ENCODE results near the gene IGFN1.

The IGFN1 gene

GRCh38 chr1:201213106-201213770 lies 22.6 kb downstream of the IGFN1 start:
- no peak for TF ChIP-seq POLR2A (IDR thresholded peaks at IDR 0.05; ENCODE audit: low read depth, low read length)
- DNase-seq (ENCODE audit: insufficient read length, low spot score) = no peak
- FAIRE-seq = no peak

GRCh38 chr1:201213926-201214325 lies 23.3 kb downstream of the IGFN1 start:
- TF ChIP-seq POLR2A (IDR thresholded peaks at IDR 0.05; ENCODE audit: low read depth, low read length) = no peak
- DNase-seq (ENCODE audit: insufficient read length, low spot score) (no peak), FAIRE-seq (no peak)

- no peak for DNase-seq (ENCODE audit: insufficient read length, low spot score)
- no peak for TF ChIP-seq POLR2A (IDR thresholded peaks at IDR 0.05; ENCODE audit: low read depth, low read length)
- no peak for FAIRE-seq
These were observed 23.8 kb downstream of the IGFN1 start for GRCh38 chr1:201214461-201214860.

- FAIRE-seq (no peak), DNase-seq (ENCODE audit: insufficient read length, low spot score) (no peak)
- no peak for TF ChIP-seq POLR2A (IDR thresholded peaks at IDR 0.05; ENCODE audit: low read depth, low read length)
These were observed 24.3 kb downstream of the IGFN1 start for GRCh38 chr1:201214886-201215285.

GRCh38 chr1:201215531-201216357 lies 25.1 kb downstream of the IGFN1 start:
- no peak for TF ChIP-seq POLR2A (IDR thresholded peaks at IDR 0.05; ENCODE audit: low read depth, low read length)
- FAIRE-seq (no peak), DNase-seq (ENCODE audit: insufficient read length, low spot score) (no peak)

- DNase-seq (ENCODE audit: insufficient read length, low spot score) = peak; percentile 35
- no peak for FAIRE-seq
- TF ChIP-seq POLR2A (IDR thresholded peaks at IDR 0.05; ENCODE audit: low read depth, low read length) = no peak
These were observed 25.9 kb downstream of the IGFN1 start for GRCh38 chr1:201216395-201217085.

- FAIRE-seq = no peak
- DNase-seq (ENCODE audit: insufficient read length, low spot score) = no peak
- TF ChIP-seq POLR2A (IDR thresholded peaks at IDR 0.05; ENCODE audit: low read depth, low read length) = no peak
These were observed 26.5 kb downstream of the IGFN1 start for GRCh38 chr1:201217146-201217545.

- TF ChIP-seq POLR2A (IDR thresholded peaks at IDR 0.05; ENCODE audit: low read depth, low read length) = no peak
- no peak for FAIRE-seq
- no peak for DNase-seq (ENCODE audit: insufficient read length, low spot score)
These were observed 27.2 kb downstream of the IGFN1 start for GRCh38 chr1:201217851-201218250.

GRCh38 chr1:201218409-201218808 lies 27.8 kb downstream of the IGFN1 start:
- FAIRE-seq (no peak), DNase-seq (ENCODE audit: insufficient read length, low spot score) (no peak)
- no peak for TF ChIP-seq POLR2A (IDR thresholded peaks at IDR 0.05; ENCODE audit: low read depth, low read length)

GRCh38 chr1:201219481-201220387 lies 29.1 kb downstream of the IGFN1 start:
- DNase-seq (ENCODE audit: insufficient read length, low spot score) (no peak), FAIRE-seq (no peak)
- no peak for TF ChIP-seq POLR2A (IDR thresholded peaks at IDR 0.05; ENCODE audit: low read depth, low read length)

GRCh38 chr1:201220388-201220715 lies 29.7 kb downstream of the IGFN1 start:
- DNase-seq (ENCODE audit: insufficient read length, low spot score) (no peak), FAIRE-seq (no peak)
- TF ChIP-seq POLR2A (IDR thresholded peaks at IDR 0.05; ENCODE audit: low read depth, low read length) = no peak

- DNase-seq (ENCODE audit: insufficient read length, low spot score) (no peak), FAIRE-seq (no peak)
- TF ChIP-seq POLR2A (IDR thresholded peaks at IDR 0.05; ENCODE audit: low read depth, low read length) = no peak
These were observed 30.7 kb downstream of the IGFN1 start for GRCh38 chr1:201221201-201221846.

- no peak for FAIRE-seq
- DNase-seq (ENCODE audit: insufficient read length, low spot score) = no peak
- no peak for TF ChIP-seq POLR2A (IDR thresholded peaks at IDR 0.05; ENCODE audit: low read depth, low read length)
These were observed 31.5 kb downstream of the IGFN1 start for GRCh38 chr1:201222125-201222524.

Data from H54 (cell line).